DOHH2 (cell line): ENCODE data around the gene RUNX1.

ENCODE experiments used
- H3F3A ChIP-seq: fragments of 200-600 bp; sonication (generic), shearing (Covaris generic); 2 replicates; pipeline ENCODE4 v1.6.0; 2016; ENCODE audit warnings: antibody characterized with exemption, mild to moderate bottlenecking; ENCODE audit not compliant: control insufficient read depth, insufficient read depth
- H3K27ac ChIP-seq: fragments of 200-600 bp; sonication (generic); 2 replicates; pipeline ENCODE4 v1.5.1; 2014; ENCODE audit warnings: low read depth, mild to moderate bottlenecking, low read length, moderate library complexity
- H3K27me3 ChIP-seq: fragments of 200-600 bp; sonication (generic); 2 replicates; pipeline ENCODE4 v1.6.1; 2014; ENCODE audit warnings: mild to moderate bottlenecking, low read length, mixed read lengths; ENCODE audit not compliant: control insufficient read depth
- H3K36me3 ChIP-seq: fragments of 200-600 bp; sonication (generic); 2 replicates; pipeline ENCODE4 v1.6.1; 2014; ENCODE audit warnings: mild to moderate bottlenecking, low read length, moderate library complexity, mixed read lengths; ENCODE audit not compliant: control insufficient read depth
- H3K4me1 ChIP-seq: fragments of 200-600 bp; sonication (generic); 2 replicates; pipeline ENCODE4 v1.6.1; 2014; ENCODE audit warnings: mild to moderate bottlenecking, low read length, mixed read lengths; ENCODE audit not compliant: control insufficient read depth
- H3K4me2 ChIP-seq: fragments of 200-600 bp; sonication (generic); 2 replicates; pipeline ENCODE4 v1.6.0; 2014; ENCODE audit warnings: mild to moderate bottlenecking, low read length, moderate library complexity
- H3K4me3 ChIP-seq: fragments of 200-600 bp; sonication (generic); 2 replicates; pipeline ENCODE4 v1.5.1; 2014; ENCODE audit warnings: mild to moderate bottlenecking, low read length, mixed read lengths
- H3K79me2 ChIP-seq: fragments of 200-600 bp; sonication (generic); 2 replicates; pipeline ENCODE4 v1.6.1; 2014; ENCODE audit warnings: mild to moderate bottlenecking, low read length, mixed read lengths; ENCODE audit not compliant: control insufficient read depth
- H3K9me2 ChIP-seq: fragments of 200-600 bp; sonication (generic); replicated peaks from 2 replicates; pipeline ENCODE4 v1.6.1; 2014; ENCODE audit warnings: mild to moderate bottlenecking, low read length, mixed read lengths; ENCODE audit not compliant: control insufficient read depth
- H3K9me3 ChIP-seq: fragments of 200-600 bp; sonication (generic); 2 replicates; pipeline ENCODE4 v1.6.1; 2014; ENCODE audit warnings: antibody characterized with exemption, low read length, mixed read lengths; ENCODE audit not compliant: control insufficient read depth, insufficient read depth
- H4K20me1 ChIP-seq: fragments of 200-600 bp; sonication (generic); 2 replicates; pipeline ENCODE4 v1.6.0; 2014; ENCODE audit warnings: low read depth, mild to moderate bottlenecking, antibody characterized with exemption, low read length, moderate library complexity; ENCODE audit not compliant: control insufficient read depth, insufficient read depth
- EZH2phosphoT487 ChIP-seq: fragments of 200-600 bp; sonication (generic); IDR thresholded peaks from 2 replicates; pipeline ENCODE4 v1.6.1; 2017; ENCODE audit warnings: borderline replicate concordance, mild to moderate bottlenecking, antibody characterized with exemption, low read length, moderate library complexity, mixed read lengths
- TF ChIP-seq, protein P1 (sequence below): fragments of 200-600 bp; sonication (generic); IDR thresholded peaks from one replicate; pipeline ENCODE4 v1.5.1; 2014; ENCODE audit warnings: antibody characterized with exemption, mild to moderate bottlenecking, low read depth, low read length; ENCODE audit not compliant: poor library complexity, severe bottlenecking

The RUNX1 gene

DNA sequence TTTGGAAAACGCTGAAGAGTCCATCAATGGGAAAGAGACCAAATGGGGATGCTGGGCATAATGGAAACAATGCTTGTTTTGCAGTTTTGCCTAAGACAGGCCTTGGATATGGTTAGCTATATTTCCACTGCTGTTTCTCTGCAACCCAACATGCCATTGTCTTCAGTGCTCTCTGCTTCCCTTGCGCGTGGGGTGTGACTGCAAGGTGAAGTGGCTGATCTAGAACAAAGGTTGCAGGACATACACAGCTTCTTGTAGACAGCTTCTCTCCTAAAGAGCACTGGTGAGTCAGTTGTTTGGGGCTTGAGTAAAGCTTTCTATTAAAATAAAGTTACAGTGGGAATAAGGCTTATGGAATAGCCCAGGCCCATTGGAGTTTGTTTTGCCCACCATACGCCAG is 33.0 kb downstream of the RUNX1 start:
- Histone ChIP-seq H3F3A (no peaks in the 10 kb centered on the region), H3K9me2 (no peaks in the 10 kb centered on the region), H3K9me3 (no peaks in the 10 kb centered on the region), H3K79me2 (peaks cover 98% of the 10 kb centered on the region), H4K20me1 (peaks cover 17% of the 10 kb centered on the region), H3K27me3 (no peaks in the 10 kb centered on the region), H3K4me1 (peaks cover 11% of the 10 kb centered on the region), H3K4me3 (no peak overlapping the region), H3K36me3 (peaks cover 41% of the 10 kb centered on the region), H3K27ac (no peak overlapping the region), H3K4me2 (no peak overlapping the region)
- TF ChIP-seq EZH2phosphoT487, result no peak
- TF ChIP-seq, protein P1, sequence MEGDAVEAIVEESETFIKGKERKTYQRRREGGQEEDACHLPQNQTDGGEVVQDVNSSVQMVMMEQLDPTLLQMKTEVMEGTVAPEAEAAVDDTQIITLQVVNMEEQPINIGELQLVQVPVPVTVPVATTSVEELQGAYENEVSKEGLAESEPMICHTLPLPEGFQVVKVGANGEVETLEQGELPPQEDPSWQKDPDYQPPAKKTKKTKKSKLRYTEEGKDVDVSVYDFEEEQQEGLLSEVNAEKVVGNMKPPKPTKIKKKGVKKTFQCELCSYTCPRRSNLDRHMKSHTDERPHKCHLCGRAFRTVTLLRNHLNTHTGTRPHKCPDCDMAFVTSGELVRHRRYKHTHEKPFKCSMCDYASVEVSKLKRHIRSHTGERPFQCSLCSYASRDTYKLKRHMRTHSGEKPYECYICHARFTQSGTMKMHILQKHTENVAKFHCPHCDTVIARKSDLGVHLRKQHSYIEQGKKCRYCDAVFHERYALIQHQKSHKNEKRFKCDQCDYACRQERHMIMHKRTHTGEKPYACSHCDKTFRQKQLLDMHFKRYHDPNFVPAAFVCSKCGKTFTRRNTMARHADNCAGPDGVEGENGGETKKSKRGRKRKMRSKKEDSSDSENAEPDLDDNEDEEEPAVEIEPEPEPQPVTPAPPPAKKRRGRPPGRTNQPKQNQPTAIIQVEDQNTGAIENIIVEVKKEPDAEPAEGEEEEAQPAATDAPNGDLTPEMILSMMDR, result no peak

- H3K4me2 ChIP-seq, result no peak overlapping the region
- H3K27ac ChIP-seq, result no peak overlapping the region
- H3K36me3 ChIP-seq, result peaks cover 36% of the 10 kb centered on the region
- no peak for TF ChIP-seq EZH2phosphoT487
- TF ChIP-seq, protein P1, result no peak
- no peaks in the 10 kb centered on the region for H3F3A ChIP-seq
- H3K4me3 ChIP-seq, result no peak overlapping the region
- H3K79me2 ChIP-seq, result peaks cover 98% of the 10 kb centered on the region
- no peaks in the 10 kb centered on the region for H3K9me3 ChIP-seq
- H3K4me1 ChIP-seq, result peaks cover 5% of the 10 kb centered on the region
- no peaks in the 10 kb centered on the region for H3K9me2 ChIP-seq
- no peaks in the 10 kb centered on the region for H3K27me3 ChIP-seq
- H4K20me1 ChIP-seq, result peaks cover 17% of the 10 kb centered on the region
Measured at GRCh38 chr21:35015435-35016024, 33.6 kb downstream of the RUNX1 start.

GRCh38 chr21:35014302-35015041 is 34.6 kb downstream of the RUNX1 start:
- Histone ChIP-seq H3K27me3 (no peaks in the 10 kb centered on the region), H3K9me2 (no peaks in the 10 kb centered on the region), H3K9me3 (no peaks in the 10 kb centered on the region), H3K4me1 (no peaks in the 10 kb centered on the region), H3K79me2 (peaks cover 98% of the 10 kb centered on the region), H4K20me1 (peaks cover 17% of the 10 kb centered on the region), H3K4me3 (no peak overlapping the region), H3K36me3 (peaks cover 30% of the 10 kb centered on the region), H3K4me2 (no peak overlapping the region), H3K27ac (no peak overlapping the region), H3F3A (no peaks in the 10 kb centered on the region)
- TF ChIP-seq EZH2phosphoT487, result no peak
- TF ChIP-seq, protein P1, result no peak
